GM21619 (cell line): ENCODE results near the gene TNXB.
"Not testable (repeated sequence)": the region's sequence is repeated elsewhere in the genome, so short reads cannot be mapped to it uniquely, and the experiment has no call there.

ENCODE experiments used
- ATAC-seq: cut with Tn5 transposase; IDR thresholded peaks from one replicate; pipeline ENCODE4 v1.9.1; 2021; ENCODE audit not compliant: unreplicated experiment

TNXB gene

GRCh38 chr6:32113386-32114352 lies 4.5 kb upstream of the TNXB start:
- no peak for ATAC-seq

GRCh38 chr6:32112431-32112980 lies 3.4 kb upstream of the TNXB start:
- ATAC-seq = no peak

DNA sequence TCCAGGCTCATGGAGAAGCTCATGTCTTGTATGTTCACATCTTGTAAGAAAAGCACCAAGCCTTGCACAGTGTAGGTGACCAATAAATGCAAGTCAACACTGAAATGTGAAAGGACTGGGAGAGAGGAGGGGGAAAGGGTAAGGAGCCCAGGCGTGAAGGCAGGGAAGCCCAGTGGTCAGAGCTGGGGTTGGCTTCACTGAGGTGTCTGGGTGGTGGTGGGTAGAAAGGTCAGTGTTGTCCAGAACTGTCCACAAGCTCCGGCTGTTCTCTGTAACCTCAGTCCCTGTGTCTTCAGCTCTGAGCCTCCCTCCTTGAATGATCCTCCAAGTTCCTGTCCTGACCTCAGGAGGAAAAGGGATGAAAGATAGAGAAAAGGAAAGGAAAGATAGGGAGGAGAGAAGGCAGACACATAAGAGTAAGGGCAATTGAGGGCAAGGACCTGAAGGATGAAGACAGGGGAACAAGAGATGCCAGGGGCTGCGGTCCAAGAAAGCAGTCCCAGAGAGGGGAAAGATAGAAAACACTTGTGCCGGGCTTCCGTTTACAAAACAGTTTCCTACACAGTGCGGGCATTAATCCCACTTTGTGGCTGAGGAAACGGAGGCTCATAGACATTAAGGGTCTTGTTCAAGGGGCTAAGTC lies 2.4 kb upstream of the TNXB start:
- ATAC-seq = no peak

DNA sequence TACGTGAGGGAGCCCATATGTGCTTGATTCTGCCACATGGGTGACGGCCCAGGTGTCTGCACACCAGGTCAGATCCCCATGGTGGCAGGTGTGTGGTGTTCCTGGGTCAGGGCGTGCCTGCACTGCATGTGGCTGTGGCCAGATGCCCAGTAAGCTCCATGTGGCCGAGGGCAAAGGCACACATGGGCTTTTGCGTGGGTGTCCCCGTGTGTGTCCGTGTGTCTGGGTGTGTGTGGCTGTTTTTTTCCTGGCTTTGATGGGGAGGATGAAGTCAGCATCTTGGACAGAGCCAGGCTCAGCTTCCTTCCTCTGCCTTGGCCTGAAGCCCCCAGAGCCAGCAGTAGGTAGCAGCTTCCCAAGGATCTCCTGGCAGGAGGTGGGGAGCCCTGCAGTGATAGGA lies 1.5 kb upstream of the TNXB start:
- no peak for ATAC-seq

GRCh38 chr6:32109765-32110160 lies 625 bp upstream of the TNXB start:
- no peak for ATAC-seq

GRCh38 chr6:32108727-32109113 lies 418 bp downstream of the TNXB start:
- no peak for ATAC-seq

DNA sequence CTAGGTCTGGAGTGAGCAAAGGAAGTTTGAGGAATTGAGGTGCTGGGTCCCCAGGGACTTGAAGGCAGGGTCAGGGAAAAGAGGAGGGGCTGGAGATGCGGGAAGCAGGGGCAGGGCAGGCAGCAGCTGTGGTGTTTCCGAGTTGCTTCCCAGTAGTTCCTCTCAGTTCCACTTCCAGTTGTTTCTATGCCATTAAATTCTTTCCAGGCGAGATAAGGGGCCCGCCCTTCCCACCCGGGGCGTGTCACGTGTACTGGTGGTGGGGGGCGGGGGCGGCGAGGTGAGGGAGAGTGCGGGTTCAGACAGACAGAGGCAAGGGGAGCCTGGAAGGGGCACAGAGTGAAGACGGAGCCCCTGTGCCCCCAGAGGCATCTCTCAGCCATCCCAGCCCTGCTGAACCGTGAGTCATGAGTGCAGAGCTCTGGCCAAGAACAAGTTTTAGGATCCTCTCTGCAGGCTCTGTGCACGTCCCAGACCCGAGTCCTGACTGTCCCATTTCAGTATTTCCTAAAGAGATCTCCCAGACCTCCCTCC lies 977 bp downstream of the TNXB start:
- ATAC-seq = no peak

GRCh38 chr6:32107406-32107805 lies 1.7 kb downstream of the TNXB start:
- no peak for ATAC-seq

DNA sequence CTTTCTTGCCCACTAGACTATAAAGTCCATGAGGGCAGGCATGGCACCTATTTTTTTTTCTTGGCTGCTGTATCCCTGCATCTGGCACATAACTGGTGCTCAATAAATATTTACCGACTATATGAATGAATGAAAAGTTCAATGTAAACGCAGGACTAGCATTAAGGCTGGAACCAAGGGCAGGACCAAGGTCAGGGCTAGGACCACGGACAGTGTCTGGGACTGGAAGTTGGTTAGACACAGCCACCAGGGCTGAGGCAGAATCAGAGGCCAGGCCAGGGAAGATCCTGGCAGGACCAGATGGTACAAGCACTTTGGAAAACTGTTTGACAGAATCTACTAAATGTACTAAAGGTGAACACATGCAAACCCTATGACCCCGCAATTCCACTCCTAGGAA lies 3.7 kb downstream of the TNXB start:
- no peak for ATAC-seq

DNA sequence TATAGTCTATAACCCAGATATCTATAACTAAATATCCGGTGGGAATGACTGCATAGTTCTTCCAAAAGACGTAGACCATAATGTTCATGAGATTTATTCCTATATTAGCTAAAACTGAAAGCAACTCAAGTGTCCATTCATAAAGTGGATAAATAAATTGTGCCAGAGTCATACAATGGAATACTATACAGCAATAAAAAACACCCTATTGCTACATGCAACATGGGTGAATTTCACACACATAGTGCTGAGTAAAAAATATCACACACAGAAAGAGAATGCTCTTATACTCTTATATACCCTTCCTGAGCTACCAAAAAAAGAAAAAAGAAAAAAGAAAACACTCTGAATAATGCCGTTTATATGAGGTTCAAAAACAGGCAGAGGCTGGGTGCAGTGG lies 6.9 kb downstream of the TNXB start:
- no peak for ATAC-seq

GRCh38 chr6:32100251-32100650 lies 8.9 kb downstream of the TNXB start:
- not testable (repeated sequence) for ATAC-seq

DNA sequence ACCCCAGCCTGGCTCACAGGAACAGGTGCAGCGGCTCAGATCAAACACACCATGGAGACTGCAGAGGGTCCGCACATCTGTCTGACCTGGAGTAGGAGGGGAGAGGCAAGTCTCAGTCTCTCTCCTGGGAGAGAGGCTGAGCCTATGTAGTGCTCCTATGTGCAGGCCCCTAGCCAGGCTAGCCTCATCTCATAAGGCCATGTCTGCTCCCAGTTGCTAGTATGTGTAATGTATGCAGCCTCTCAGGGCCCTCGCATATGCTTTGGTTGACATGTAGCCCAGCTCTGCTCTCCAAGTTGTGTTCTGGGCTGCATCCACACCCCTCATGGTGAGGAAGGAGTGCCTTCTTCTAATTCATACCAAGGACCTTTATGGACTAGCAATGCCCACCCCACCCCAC lies 11.8 kb downstream of the TNXB start:
- ATAC-seq = no peak

DNA sequence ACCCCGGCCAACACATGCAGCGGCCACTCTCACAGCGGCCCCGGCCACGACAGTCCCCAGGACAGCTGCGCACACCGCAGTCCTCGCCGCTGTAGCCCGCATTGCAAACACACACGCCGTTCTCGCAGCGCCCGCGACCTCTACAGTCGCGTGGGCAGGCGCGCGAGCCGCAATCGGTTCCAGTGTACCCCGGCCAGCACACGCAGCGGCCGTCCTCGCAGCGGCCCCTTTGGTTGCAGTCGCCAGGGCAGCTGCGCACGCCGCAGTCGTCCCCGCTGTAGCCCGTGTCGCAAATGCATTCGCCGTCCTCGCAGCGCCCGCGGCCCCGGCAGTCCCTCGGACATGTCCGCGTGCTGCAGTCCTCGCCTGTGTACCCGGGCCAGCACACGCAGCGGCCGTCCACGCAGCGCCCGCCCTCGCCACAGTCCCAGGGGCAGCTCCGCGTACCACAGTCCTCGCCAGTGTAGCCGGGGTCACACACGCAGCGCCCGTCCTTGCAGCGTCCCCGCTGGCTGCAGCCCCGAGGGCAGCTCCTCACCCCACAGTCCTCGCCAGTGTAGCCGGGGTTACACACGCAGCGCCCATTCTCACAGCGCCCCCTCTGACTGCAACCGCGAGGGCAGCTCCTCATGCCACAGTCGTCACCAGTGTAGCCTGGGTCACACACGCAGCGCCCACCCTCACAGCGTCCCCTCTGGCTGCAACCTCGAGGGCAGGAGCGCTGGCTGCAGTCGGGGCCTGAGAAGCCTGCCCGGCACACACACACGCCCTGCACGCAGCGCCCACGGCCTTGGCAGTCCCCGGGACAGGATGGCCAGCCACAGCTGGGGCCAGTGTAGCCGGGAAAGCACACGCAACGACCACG lies 12.5 kb downstream of the TNXB start:
- no peak for ATAC-seq

- no peak for ATAC-seq
Measured at GRCh38 chr6:32096087-32096393, 13.1 kb downstream of the TNXB start.

- ATAC-seq = no peak
Measured at GRCh38 chr6:32095338-32096086, 13.6 kb downstream of the TNXB start.

DNA sequence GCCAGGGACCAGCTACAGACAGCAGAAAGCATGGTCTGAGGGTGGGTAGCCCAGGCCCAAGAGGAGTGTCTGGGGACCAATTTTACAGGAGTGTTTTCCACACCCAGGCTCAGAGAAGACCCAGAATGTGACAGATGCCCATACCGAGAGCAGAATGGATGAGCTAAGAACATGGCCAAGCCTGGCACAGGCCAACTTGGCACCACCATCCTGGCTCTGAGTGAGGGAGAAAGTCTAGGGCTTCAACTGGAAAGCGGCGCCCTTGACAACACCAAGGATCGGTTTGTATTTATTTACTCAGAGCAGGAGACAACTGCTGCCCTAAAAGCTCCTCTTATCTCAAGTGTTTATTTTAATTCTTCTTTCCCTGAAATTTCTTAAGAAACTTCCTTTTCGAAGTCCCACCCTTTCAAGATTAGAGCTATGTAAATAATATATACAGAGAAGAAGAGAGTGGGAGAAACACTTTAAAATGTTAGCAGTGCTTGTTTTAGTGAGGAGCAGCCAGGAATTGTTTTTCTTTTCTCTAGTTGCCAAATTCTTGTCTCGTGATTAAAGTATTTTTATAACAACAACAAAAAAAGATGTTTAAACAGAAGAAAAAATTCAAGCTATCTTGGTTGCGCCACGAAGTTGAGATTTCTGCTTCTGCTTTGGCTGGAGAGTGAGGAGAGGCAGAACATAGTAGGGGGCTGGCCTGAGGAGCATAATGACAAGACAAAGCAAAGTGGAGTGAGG lies 16.2 kb downstream of the TNXB start:
- ATAC-seq = no peak

DNA sequence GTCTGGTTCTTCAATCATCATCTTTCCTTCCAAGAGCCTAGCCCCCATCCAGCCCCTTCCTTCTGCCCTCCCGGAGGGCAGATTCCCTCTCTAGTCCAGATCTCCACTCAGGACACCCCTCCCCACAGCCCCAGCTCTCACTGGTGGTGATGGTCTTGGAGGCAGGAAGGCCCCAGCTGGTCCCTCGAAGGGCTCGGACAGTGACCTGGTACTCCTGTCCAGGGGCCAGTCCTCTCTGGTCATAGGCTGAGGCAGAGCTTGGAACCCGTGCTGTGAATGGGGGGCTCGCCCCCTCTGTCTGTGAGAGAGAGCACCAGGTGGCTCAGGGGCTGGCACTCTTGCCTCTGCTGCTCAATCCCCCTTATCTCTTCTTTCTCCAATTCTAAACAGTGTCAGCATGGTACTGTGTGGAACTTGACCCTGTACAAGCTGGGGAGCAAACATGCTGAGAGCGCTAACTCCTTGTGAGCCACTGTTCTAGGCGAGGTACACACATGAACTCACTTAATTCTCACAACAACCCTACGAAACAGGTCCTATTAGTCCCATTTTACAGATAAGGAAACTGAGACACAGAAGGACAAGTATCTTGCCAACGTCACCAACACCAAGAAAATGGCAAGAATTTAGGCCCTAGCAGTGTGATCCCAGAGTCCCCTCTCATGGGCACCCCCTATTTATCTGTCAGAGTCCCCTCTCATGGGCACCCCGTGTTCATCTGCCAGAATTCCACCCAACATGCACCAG lies 19.9 kb downstream of the TNXB start:
- ATAC-seq = no peak

- no peak for ATAC-seq
Measured at GRCh38 chr6:32088487-32089049, 20.6 kb downstream of the TNXB start.
